CD4-positive, alpha-beta T cell treated with Interleukin-15 for 1 hour (primary cell): Measurements from ENCODE around the gene LHFPL3.
A peak's percentile ranks its signal among the peaks of the same experiment; 100 is the strongest.

Experiments
- DNase-seq: peaks from one replicate; pipeline ENCODE4 v3.0.0-alpha.2; 2020

The LHFPL3 gene

GRCh38 chr7:104852386-104852785 lies 524.0 kb downstream of the LHFPL3 start:
- DNase-seq = no peak

GRCh38 chr7:104855861-104856260 lies 527.5 kb downstream of the LHFPL3 start:
- DNase-seq = no peak

GRCh38 chr7:104857458-104858425 lies 529.3 kb downstream of the LHFPL3 start:
- DNase-seq = no peak

DNA sequence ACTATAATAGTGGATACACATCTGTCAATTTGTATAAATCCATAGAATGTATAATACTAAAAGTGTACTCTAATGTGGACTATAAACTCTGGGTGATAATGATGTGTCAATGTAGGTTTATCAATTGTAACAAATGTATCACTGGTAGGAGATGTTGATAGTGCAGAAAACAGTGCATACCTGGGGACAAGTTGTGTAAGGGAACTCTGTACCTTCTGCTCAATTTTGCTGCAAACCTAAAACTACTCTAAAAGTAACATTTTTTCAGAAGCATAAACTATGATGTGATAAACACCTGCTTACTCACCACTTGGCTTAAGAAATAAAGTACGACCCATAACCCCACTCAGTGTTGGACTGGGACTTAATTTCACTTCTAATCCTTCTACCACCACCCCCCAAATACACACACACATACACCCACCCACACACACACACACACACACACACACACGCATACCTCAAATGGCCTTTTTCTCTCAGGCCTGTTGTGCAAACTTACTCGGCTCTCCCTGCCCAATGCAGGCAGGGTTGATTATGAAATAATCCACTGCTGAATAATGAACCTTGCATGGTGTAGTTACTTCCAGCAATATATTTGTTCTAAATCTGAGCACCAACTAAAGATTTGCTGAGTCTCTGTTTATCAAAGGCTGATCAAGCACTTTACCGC lies 531.5 kb downstream of the LHFPL3 start:
- DNase-seq = no peak

GRCh38 chr7:104861729-104862390 lies 533.5 kb downstream of the LHFPL3 start:
- DNase-seq = no peak

GRCh38 chr7:104862719-104863118 lies 534.3 kb downstream of the LHFPL3 start:
- DNase-seq = no peak

GRCh38 chr7:104873401-104873800 lies 545.0 kb downstream of the LHFPL3 start:
- DNase-seq = no peak

GRCh38 chr7:104878577-104878976 lies 550.2 kb downstream of the LHFPL3 start:
- no peak for DNase-seq

- DNase-seq = no peak
These were observed 554.9 kb downstream of the LHFPL3 start for GRCh38 chr7:104883248-104883717.

DNA sequence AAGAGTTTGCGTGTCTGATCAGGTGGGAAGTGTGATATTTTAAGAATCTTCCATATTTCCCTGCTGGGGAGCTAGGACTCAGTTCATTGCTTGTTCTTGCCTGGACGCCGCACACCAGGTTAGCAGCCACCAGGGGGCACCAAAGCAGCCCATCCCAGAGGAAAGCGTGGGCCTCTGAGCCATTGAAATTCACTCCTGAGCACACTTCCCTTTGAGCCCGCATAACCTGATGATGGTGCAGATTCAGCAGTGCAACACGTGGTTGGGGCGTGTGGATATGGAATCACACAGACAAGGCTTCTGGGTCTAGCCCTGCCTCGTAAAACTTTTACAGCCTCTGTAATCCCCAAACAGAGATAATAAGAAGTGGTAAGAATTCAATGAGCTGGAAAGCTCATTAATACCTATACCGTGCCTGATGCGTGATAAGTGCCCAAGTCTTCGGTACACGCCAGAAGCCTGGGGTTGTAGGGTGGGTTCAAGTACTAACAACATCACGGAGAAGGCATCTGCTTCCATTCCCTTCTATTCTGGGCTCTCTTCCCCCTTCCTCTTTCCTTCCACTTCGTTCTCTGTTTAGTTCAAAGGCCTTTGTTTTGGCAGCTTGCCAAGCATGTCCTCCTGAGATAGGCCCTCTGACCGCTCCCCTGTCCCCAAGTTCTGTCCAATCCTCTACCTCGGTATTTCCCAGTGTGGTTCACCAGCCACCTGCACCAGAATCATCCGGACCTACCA lies 555.5 kb downstream of the LHFPL3 start:
- peak; percentile 69 for DNase-seq

GRCh38 chr7:104886651-104887050 lies 558.2 kb downstream of the LHFPL3 start:
- no peak for DNase-seq

DNA sequence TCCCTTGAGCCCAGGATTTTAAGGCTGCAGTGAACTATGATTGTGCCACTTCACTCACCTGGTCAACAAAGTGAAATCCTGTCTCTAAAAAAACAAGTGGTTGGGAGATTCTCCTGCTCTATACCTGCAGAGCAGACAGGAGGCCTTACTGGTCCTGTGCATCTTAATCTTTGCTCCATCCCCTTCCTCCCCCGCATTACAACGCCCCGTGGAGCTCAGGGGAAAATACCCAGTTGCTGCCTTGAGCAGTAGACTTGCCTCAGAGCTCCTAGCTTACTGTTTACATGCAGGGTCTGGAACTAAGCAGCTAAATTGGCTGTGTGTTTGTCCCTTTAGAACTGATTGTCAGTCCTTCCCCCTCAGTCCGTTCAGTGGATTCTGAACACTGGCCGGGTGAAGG lies 561.8 kb downstream of the LHFPL3 start:
- no peak for DNase-seq

GRCh38 chr7:104891949-104892348 lies 563.5 kb downstream of the LHFPL3 start:
- no peak for DNase-seq

- DNase-seq = no peak
These were observed 565.9 kb downstream of the LHFPL3 start for GRCh38 chr7:104894314-104894713.

- no peak for DNase-seq
These were observed 566.5 kb downstream of the LHFPL3 start for GRCh38 chr7:104894726-104895521.

- no peak for DNase-seq
These were observed 567.3 kb downstream of the LHFPL3 start for GRCh38 chr7:104895522-104896236.

GRCh38 chr7:104898434-104898833 lies 570.0 kb downstream of the LHFPL3 start:
- DNase-seq = no peak

DNA sequence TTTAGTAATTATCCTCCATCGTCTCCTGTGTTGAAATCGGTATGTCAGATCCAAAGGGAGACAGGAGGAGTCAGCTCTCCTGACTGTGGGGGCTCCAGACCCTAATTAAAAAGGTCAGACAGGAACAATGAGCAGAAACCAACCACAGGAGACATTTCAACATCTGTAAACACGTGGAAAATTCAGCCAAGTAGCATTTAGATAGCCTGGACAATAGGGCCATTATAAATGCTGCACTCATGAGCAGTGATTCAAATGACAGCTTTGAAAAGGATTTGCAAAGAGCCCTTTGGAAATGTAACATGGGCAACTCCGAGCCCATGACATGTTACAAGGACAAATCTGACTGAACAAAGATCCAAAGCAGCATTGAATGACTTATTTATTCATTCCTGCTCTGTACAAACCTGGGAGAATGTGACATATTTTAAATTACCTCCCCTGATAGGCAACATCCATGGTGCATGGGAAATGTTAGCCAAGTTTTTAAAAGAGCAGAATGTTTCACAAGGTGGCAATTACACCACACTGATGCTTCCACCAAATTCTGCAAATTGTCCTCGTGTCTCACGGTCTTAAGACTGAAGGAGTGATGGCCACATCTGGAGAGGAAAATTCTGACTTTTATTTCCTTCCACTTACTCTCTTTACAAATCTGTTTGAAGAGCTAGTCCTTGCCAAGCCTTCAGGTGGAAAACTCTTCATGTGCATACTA lies 572.3 kb downstream of the LHFPL3 start:
- no peak for DNase-seq

DNA sequence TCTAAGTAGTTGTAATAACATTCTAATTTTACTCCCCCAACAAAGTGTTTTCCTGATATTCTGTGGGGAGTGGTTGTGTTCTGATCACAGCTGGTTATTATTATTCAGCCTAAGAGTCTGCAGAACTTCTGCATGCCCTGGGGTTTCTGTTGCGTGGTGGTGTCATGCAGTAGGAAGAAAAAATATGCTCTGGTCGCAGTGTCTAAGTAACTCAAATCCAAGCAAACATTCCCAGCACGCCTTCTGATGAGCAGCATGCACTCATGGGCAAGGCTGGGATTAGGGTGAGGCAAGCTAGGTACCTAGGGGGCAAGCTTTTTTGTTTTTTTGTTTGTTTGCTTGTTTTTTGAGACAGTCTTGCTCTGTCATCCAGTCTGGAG lies 572.8 kb downstream of the LHFPL3 start:
- no peak for DNase-seq

- DNase-seq = no peak
These were observed 573.8 kb downstream of the LHFPL3 start for GRCh38 chr7:104902183-104902582.

DNA sequence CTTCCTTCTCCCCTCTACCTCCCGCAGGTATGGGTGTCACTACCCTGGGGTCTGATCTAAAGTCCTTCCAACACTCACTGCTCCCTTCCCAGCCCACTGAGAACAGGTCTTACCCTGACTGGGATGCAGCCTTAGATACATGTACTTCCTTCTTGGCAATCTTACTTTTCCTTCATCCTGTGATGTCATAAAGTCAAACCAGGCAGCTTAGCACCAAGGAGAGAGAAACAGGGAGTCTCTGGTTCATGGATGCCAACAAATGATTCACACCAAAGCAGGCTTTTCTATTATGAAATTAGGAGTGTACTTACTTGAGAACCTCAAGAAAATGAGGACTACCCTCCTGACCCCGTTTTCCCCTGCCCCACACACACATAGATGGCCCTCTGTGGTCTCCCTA lies 574.6 kb downstream of the LHFPL3 start:
- no peak for DNase-seq
